Loucy (cell line): ENCODE measurements around the gene KCNIP3.

Source experiments
- H2AFZ ChIP-seq: fragments of 200-600 bp; sonication (generic); 2 replicates; pipeline ENCODE4 v1.6.0; 2016; ENCODE audit warnings: antibody characterized with exemption, mild to moderate bottlenecking, low read length, moderate library complexity
- H3F3A ChIP-seq: fragments of 200-600 bp; 2 replicates; pipeline ENCODE4 v1.6.0; 2016; ENCODE audit warnings: antibody characterized with exemption, low read depth, mild to moderate bottlenecking
- H3K27me3 ChIP-seq: fragments of 200-600 bp; sonication (generic); 2 replicates; pipeline ENCODE4 v1.6.1; 2014; ENCODE audit warnings: low read length, mild to moderate bottlenecking; ENCODE audit not compliant: insufficient read depth, poor library complexity, severe bottlenecking
- H3K36me3 ChIP-seq: fragments of 200-600 bp; sonication (generic); 2 replicates; pipeline ENCODE4 v1.6.1; 2016; ENCODE audit warnings: low read length; ENCODE audit not compliant: insufficient read depth
- H3K4me1 ChIP-seq: fragments of 200-600 bp; sonication (generic); 2 replicates; pipeline ENCODE4 v1.5.1; 2014; ENCODE audit warnings: low read length, mild to moderate bottlenecking; ENCODE audit not compliant: insufficient read depth, poor library complexity, severe bottlenecking
- H3K4me2 ChIP-seq: fragments of 200-600 bp; sonication (generic); 2 replicates; pipeline ENCODE4 v1.6.0; 2014; ENCODE audit warnings: antibody characterized with exemption, low read length, low read depth, mild to moderate bottlenecking; ENCODE audit not compliant: poor library complexity, severe bottlenecking
- H3K4me3 ChIP-seq: fragments of 200-600 bp; sonication (generic); 2 replicates; pipeline ENCODE4 v1.5.1; 2014; ENCODE audit warnings: low read length, mild to moderate bottlenecking, mixed read lengths; ENCODE audit not compliant: poor library complexity, severe bottlenecking
- H3K79me2 ChIP-seq: fragments of 200-600 bp; sonication (generic); 2 replicates; pipeline ENCODE4 v1.6.1; 2014; ENCODE audit warnings: low read length; ENCODE audit not compliant: insufficient read depth
- H3K9ac ChIP-seq: fragments of 200-600 bp; sonication (generic); 2 replicates; pipeline ENCODE4 v1.6.0; 2014; ENCODE audit warnings: mild to moderate bottlenecking, low read depth, low read length, moderate library complexity; ENCODE audit not compliant: poor library complexity, severe bottlenecking
- H3K9me2 ChIP-seq: fragments of 200-600 bp; sonication (generic); replicated peaks from 2 replicates; pipeline ENCODE4 v1.6.1; 2016; ENCODE audit warnings: low read depth, low read length, mixed read lengths
- H3K9me3 ChIP-seq: fragments of 200-600 bp; sonication (generic); 2 replicates; pipeline ENCODE4 v1.6.1; 2014; ENCODE audit warnings: mild to moderate bottlenecking, antibody characterized with exemption, low read length, low read depth; ENCODE audit not compliant: insufficient read depth
- H4K20me1 ChIP-seq: fragments of 200-600 bp; sonication (generic); 2 replicates; pipeline ENCODE4 v1.6.0; 2014; ENCODE audit warnings: antibody characterized with exemption, low read length, mild to moderate bottlenecking; ENCODE audit not compliant: insufficient read depth, poor library complexity, severe bottlenecking
- EZH2phosphoT487 ChIP-seq: fragments of 200-600 bp; IDR thresholded peaks from 2 replicates; pipeline ENCODE4 v1.6.1; 2018; ENCODE audit warnings: antibody characterized with exemption, mild to moderate bottlenecking, moderate library complexity, borderline replicate concordance
- TF ChIP-seq, protein P1 (sequence below): fragments of 200-600 bp; sonication (generic); conservative IDR thresholded peaks from 2 replicates; pipeline ENCODE4 v1.5.1; 2014; ENCODE audit warnings: mild to moderate bottlenecking, antibody characterized with exemption, low read length

Gene KCNIP3

DNA sequence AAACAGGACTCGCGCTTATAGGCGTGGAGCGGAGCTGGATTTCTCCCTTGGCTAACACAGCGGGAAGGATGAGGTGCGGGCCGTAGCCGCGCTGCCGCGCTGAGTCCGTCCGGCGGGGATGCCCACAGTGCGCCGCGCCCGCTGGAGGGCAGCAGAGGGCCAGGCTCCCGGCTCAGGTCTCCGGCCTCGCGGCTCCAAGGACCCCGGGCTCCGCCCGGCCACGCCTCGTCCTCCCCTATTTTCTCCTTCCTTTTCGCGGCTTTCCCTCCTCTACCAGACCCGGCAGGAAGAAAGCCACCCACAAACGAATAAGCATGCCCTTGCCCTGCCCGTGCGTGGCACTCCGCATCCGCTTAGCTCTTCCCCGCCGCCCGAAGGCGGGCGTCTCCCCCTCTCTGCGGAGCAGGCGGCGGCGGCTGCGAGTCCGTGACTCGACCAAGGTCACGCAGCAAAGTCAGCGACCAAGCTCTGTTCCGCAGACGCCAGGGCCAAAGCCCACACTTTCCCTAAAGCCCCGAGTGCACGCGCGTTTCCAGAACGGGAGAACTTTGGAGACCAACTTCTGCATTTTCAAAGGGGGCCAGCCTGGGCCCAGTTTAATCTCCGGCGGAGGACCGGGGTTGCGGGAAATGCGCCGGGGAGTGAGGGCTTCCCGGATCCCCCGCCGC is 48.5 kb downstream of the KCNIP3 start:
- no peaks in the 10 kb centered on the region for H3K9me2 ChIP-seq
- no peak overlapping the region for H3K4me3 ChIP-seq
- no peaks in the 10 kb centered on the region for H4K20me1 ChIP-seq
- H3F3A ChIP-seq = no peaks in the 10 kb centered on the region
- no peaks in the 10 kb centered on the region; the same call in 1 of the 2 replicates for H3K9me3 ChIP-seq
- no peak overlapping the region for H3K4me2 ChIP-seq
- H3K36me3 ChIP-seq = no peaks in the 10 kb centered on the region
- no peaks in the 10 kb centered on the region for H3K79me2 ChIP-seq
- no peak overlapping the region for H2AFZ ChIP-seq
- no peak overlapping the region for H3K9ac ChIP-seq
- H3K27me3 ChIP-seq = no peaks in the 10 kb centered on the region
- TF ChIP-seq EZH2phosphoT487 = no peak
- H3K4me1 ChIP-seq = no peaks in the 10 kb centered on the region

DNA sequence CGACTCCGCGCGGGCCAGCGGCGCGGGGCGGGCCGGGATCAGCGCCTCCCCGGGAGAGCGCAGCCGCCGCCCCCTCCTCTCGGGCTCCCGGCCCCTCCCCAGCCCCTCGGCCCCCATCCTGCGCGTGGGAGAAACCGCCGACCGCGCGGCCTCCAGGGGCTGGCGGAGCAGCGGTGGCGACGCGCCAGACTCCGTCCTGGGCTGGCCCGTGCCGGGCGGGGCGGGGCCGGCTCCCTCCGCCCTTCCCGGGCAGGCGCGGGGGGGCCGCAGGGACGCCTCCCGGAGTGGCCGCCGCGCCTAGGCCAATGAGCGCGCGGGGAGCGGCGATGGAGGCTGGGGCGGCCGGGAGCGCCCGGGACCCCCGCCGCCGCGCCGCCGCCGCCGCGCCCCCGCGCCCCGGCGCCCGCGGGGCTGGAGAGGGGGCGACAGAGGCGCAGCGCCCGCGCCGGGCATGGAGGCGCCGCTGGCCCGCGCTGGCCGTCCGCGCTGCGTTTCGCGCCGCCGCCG is 49.1 kb downstream of the KCNIP3 start:
- Histone ChIP-seq H2AFZ (no peak overlapping the region), H3K27me3 (no peaks in the 10 kb centered on the region), H3K4me2 (no peak overlapping the region)

DNA sequence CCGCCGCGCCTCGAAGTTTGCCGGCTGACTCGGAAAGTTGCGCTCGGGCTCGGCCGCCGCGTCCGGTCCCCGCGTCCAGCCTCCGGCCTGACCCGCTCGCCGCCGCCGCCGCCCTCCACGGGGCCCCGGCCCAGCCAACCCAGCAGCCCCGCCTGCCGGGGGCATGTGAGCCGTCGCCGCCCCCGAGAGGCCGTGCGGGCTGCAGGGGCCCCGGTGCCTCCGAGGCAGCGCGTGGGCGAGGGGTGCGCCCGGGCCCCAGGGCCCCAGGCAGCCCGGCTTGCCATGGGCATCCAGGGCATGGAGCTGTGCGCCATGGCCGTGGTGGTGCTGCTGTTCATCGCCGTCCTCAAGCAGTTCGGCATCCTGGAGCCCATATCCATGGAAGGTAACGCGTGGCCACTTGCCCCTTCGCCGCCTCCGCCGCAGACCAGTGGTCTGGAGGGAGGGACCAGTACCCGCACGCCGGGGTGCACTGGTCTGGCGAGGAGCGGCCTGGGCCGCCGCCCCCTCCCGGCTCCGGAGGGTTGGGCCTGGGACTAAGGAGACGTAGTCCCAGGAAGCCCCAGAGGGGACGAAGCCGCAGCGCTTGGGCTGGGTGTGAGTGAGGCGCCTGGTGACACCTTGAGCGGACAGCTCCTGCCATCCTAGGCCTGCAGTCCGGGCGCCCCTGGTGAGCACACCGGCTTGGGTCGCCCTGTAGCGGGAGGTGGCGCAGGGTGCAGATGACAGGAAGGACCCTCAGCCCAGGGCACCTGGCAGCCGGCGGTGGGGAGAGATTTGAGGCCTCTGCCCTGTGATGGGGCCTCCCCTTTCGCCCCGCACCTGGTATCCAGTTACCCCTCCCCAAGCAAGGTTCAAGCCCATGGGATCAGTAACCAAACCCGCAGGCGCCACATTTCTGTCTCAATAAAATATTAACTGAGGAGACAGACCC is 49.9 kb downstream of the KCNIP3 start:
- H3K36me3 ChIP-seq = no peaks in the 10 kb centered on the region
- no peak overlapping the region for H3K4me2 ChIP-seq
- H3K4me1 ChIP-seq = no peaks in the 10 kb centered on the region
- no peak overlapping the region for H3K9ac ChIP-seq
- no peaks in the 10 kb centered on the region for H3K79me2 ChIP-seq
- TF ChIP-seq, protein P1, sequence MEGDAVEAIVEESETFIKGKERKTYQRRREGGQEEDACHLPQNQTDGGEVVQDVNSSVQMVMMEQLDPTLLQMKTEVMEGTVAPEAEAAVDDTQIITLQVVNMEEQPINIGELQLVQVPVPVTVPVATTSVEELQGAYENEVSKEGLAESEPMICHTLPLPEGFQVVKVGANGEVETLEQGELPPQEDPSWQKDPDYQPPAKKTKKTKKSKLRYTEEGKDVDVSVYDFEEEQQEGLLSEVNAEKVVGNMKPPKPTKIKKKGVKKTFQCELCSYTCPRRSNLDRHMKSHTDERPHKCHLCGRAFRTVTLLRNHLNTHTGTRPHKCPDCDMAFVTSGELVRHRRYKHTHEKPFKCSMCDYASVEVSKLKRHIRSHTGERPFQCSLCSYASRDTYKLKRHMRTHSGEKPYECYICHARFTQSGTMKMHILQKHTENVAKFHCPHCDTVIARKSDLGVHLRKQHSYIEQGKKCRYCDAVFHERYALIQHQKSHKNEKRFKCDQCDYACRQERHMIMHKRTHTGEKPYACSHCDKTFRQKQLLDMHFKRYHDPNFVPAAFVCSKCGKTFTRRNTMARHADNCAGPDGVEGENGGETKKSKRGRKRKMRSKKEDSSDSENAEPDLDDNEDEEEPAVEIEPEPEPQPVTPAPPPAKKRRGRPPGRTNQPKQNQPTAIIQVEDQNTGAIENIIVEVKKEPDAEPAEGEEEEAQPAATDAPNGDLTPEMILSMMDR = no peak
- no peak for TF ChIP-seq EZH2phosphoT487
- no peaks in the 10 kb centered on the region; the same call in 1 of the 2 replicates for H3K9me3 ChIP-seq
- no peaks in the 10 kb centered on the region for H3K9me2 ChIP-seq
- H4K20me1 ChIP-seq = no peaks in the 10 kb centered on the region
- H3K27me3 ChIP-seq = no peaks in the 10 kb centered on the region
- H3K4me3 ChIP-seq = no peak overlapping the region
- no peak overlapping the region for H2AFZ ChIP-seq
- H3F3A ChIP-seq = no peaks in the 10 kb centered on the region

More for the DNA sequence above, 49.1 kb downstream of the KCNIP3 start:
- Histone ChIP-seq H3K4me3 (no peak overlapping the region), H3K4me1 (no peaks in the 10 kb centered on the region), H3K79me2 (no peaks in the 10 kb centered on the region), H3F3A (no peaks in the 10 kb centered on the region), H3K36me3 (no peaks in the 10 kb centered on the region), H3K9me3 (no peaks in the 10 kb centered on the region; the same call in 1 of the 2 replicates), H3K9ac (no peak overlapping the region), H4K20me1 (no peaks in the 10 kb centered on the region), H3K9me2 (no peaks in the 10 kb centered on the region)
- TF ChIP-seq EZH2phosphoT487 = no peak
- TF ChIP-seq, protein P1 = no peak
